Subcutaneous abdominal adipose tissue (tissue), 5 donors: ENCODE measurements around the gene CHRNE.

Source experiments
- H3K27ac ChIP-seq: one replicate; pipeline ENCODE4 v1.7.0; 2013; ENCODE audit warnings: low read depth, mild to moderate bottlenecking, inconsistent platforms, low read length, moderate library complexity
- H3K27me3 ChIP-seq, 5 donors: one replicate each; pipeline ENCODE4 v1.7.0; 2013; ENCODE audit warnings: low read length in 5 of 5, inconsistent platforms in 1 of 5; ENCODE audit not compliant: control insufficient read depth in 5 of 5, insufficient read depth in 4 of 5
- H3K36me3 ChIP-seq, 5 donors: one replicate each; pipeline ENCODE4 v1.7.0; 2013; ENCODE audit warnings: low read length in 5 of 5; ENCODE audit not compliant: control insufficient read depth in 5 of 5, insufficient read depth in 5 of 5
- H3K4me1 ChIP-seq, 5 donors: one replicate each; pipeline ENCODE4 v1.7.0; 2013; ENCODE audit warnings: low read length in 5 of 5, mild to moderate bottlenecking in 3 of 5, moderate library complexity in 1 of 5; ENCODE audit not compliant: control insufficient read depth in 5 of 5, insufficient read depth in 5 of 5
- H3K4me3 ChIP-seq, 5 donors: one replicate each; pipeline ENCODE4 v1.7.0; 2013; ENCODE audit warnings: low read length in 5 of 5, low read depth in 1 of 5
- H3K9ac ChIP-seq, 5 donors: one replicate each; pipeline ENCODE4 v1.7.0; 2013; ENCODE audit warnings: low read length in 5 of 5, mild to moderate bottlenecking in 4 of 5, moderate library complexity in 3 of 5
- H3K9me3 ChIP-seq, 5 donors: one replicate each; pipeline ENCODE4 v1.7.0; 2013; ENCODE audit warnings: low read length in 5 of 5; ENCODE audit not compliant: control insufficient read depth in 5 of 5
- donor health status: healthy.
- donor health status: healthy.
- donor health status: healthy.
- donor health status: healthy.
- donor health status: healthy.

The CHRNE gene

GRCh38 chr17:4903051-4903818 is at the start of gene CHRNE:
CHRNE (minus strand) TSS chr17:4903098; CDS start chr17:4903063, 35 bp downstream.
- peak within 1 kb of the TSS in 2 of 5 donors; percentile 44 to 70 for H3K4me3 ChIP-seq
- H3K9ac ChIP-seq = peak within 1 kb of the TSS in 1 of 5 donors; percentile 20
- H3K4me1 ChIP-seq = peaks cover 0 to 54% (median 39%) of the 10 kb centered on the region in 5 donors
- peaks cover 5 to 25% (median 9%) of the 10 kb centered on the region in 5 donors for H3K27me3 ChIP-seq
- no peaks in the 10 kb centered on the region for H3K36me3 ChIP-seq
- H3K27ac ChIP-seq = peak within 1 kb of the TSS; percentile 75
- H3K9me3 ChIP-seq = no peaks in the 10 kb centered on the region

- Histone ChIP-seq H3K27ac (no peak overlapping the region), H3K36me3 (peaks cover 0 to 4% (median 2%) of the 10 kb centered on the region in 5 donors), H3K9ac (no peak overlapping the region), H3K9me3 (no peaks in the 10 kb centered on the region), H3K4me1 (peaks cover 2 to 40% (median 30%) of the 10 kb centered on the region in 5 donors), H3K4me3 (no peak overlapping the region), H3K27me3 (no peaks in the 10 kb centered on the region)
These were observed 48.6 kb upstream of the CHRNE start for GRCh38 chr17:4951486-4951885.

GRCh38 chr17:4950746-4951204 is 47.9 kb upstream of the CHRNE start, which contains the start of gene ENO3:
ENO3 (plus strand) TSS chr17:4951119; CDS start chr17:4951830, 711 bp downstream.
- peaks cover 0 to 10% (median 7%) of the 10 kb centered on the region in 5 donors for H3K36me3 ChIP-seq
- peaks cover 5 to 47% (median 37%) of the 10 kb centered on the region in 5 donors for H3K4me1 ChIP-seq
- no peaks in the 10 kb centered on the region for H3K9me3 ChIP-seq
- peak within 1 kb of the TSS in 4 of 5 donors; percentile 30 to 58 (median 49) for H3K4me3 ChIP-seq
- no peaks in the 10 kb centered on the region for H3K27me3 ChIP-seq
- H3K9ac ChIP-seq = peak within 1 kb of the TSS in 4 of 5 donors; percentile 75 to 82 (median 82)
- peak within 1 kb of the TSS; percentile 96 for H3K27ac ChIP-seq

GRCh38 chr17:4950075-4950745 is 47.3 kb upstream of the CHRNE start:
- Histone ChIP-seq H3K9me3 (no peaks in the 10 kb centered on the region), H3K27me3 (no peaks in the 10 kb centered on the region), H3K4me1 (peaks cover 5 to 52% (median 43%) of the 10 kb centered on the region in 5 donors), H3K36me3 (peaks cover 0 to 15% (median 13%) of the 10 kb centered on the region in 5 donors), H3K27ac (peak overlapping the region; percentile 96), H3K4me3 (peak overlapping the region in 4 of 5 donors; percentile 30 to 58 (median 49)), H3K9ac (peak overlapping the region in 4 of 5 donors; percentile 75 to 82 (median 82))

- H3K27me3 ChIP-seq = no peaks in the 10 kb centered on the region
- peak overlapping the region in 4 of 5 donors; percentile 76 to 80 (median 78) for H3K9ac ChIP-seq
- H3K4me3 ChIP-seq = peak overlapping the region; percentile 48 to 99 (median 89)
- H3K27ac ChIP-seq = peak overlapping the region; percentile 96
- no peaks in the 10 kb centered on the region for H3K9me3 ChIP-seq
- H3K36me3 ChIP-seq = peaks cover 0 to 22% (median 20%) of the 10 kb centered on the region in 5 donors
- peaks cover 5 to 60% (median 50%) of the 10 kb centered on the region in 5 donors for H3K4me1 ChIP-seq
These were observed 46.6 kb upstream of the CHRNE start for GRCh38 chr17:4949321-4950074.

- H3K27me3 ChIP-seq = no peaks in the 10 kb centered on the region
- H3K9ac ChIP-seq = peak overlapping the region in 4 of 5 donors; percentile 76 to 80 (median 78)
- peaks cover 0 to 27% (median 25%) of the 10 kb centered on the region in 5 donors for H3K36me3 ChIP-seq
- peak overlapping the region; percentile 79 to 99 (median 89) for H3K4me3 ChIP-seq
- peaks cover 3 to 58% (median 49%) of the 10 kb centered on the region in 5 donors for H3K4me1 ChIP-seq
- H3K9me3 ChIP-seq = no peaks in the 10 kb centered on the region
- peak overlapping the region; percentile 96 for H3K27ac ChIP-seq
These were observed 46.0 kb upstream of the CHRNE start for GRCh38 chr17:4948931-4949320.

GRCh38 chr17:4948166-4948930 is 45.5 kb upstream of the CHRNE start, which contains the start of gene PFN1:
PFN1 (minus strand) TSS chr17:4948530; CDS start chr17:4948394, 136 bp downstream.
- H3K9me3 ChIP-seq = no peaks in the 10 kb centered on the region
- H3K4me3 ChIP-seq = peak within 1 kb of the TSS; percentile 79 to 99 (median 89)
- peaks cover 0 to 33% (median 29%) of the 10 kb centered on the region in 5 donors for H3K36me3 ChIP-seq
- peak within 1 kb of the TSS; percentile 16 to 98 (median 94) for H3K9ac ChIP-seq
- H3K4me1 ChIP-seq = peaks cover 3 to 53% (median 47%) of the 10 kb centered on the region in 5 donors
- H3K27me3 ChIP-seq = no peaks in the 10 kb centered on the region
- H3K27ac ChIP-seq = peak within 1 kb of the TSS; percentile 96

- Histone ChIP-seq H3K4me1 (peaks cover 3 to 50% (median 47%) of the 10 kb centered on the region in 5 donors), H3K27me3 (no peaks in the 10 kb centered on the region), H3K27ac (peak overlapping the region; percentile 96), H3K36me3 (peaks cover 0 to 41% (median 37%) of the 10 kb centered on the region in 5 donors), H3K9ac (peak overlapping the region; percentile 16 to 98 (median 94)), H3K9me3 (no peaks in the 10 kb centered on the region), H3K4me3 (peak overlapping the region; percentile 78 to 99 (median 89))
These were observed 44.7 kb upstream of the CHRNE start for GRCh38 chr17:4947411-4948165.
